ENCODE data around the gene ANO2.

DNA sequence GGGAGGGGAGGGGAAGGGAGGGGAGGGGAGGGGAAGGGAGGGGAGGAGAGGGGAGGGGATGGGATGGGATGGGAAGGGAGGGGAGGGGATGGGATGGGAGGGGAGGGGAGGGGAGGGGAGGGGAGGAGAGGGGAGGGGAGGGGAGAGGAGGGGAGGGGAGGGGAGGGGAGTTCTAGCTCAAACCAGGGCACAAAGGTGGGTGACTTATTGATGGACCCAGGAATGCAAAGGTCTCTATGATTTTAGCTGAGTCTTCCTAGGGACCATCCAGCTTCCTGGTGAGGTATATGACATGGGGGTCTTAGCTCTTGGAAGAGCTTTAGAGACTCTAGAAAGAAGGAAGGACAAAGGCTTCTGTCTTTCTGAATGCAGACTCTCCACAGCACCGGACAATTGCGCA is 42.3 kb downstream of the ANO2 start:
- TF ChIP-seq, protein P1, sequence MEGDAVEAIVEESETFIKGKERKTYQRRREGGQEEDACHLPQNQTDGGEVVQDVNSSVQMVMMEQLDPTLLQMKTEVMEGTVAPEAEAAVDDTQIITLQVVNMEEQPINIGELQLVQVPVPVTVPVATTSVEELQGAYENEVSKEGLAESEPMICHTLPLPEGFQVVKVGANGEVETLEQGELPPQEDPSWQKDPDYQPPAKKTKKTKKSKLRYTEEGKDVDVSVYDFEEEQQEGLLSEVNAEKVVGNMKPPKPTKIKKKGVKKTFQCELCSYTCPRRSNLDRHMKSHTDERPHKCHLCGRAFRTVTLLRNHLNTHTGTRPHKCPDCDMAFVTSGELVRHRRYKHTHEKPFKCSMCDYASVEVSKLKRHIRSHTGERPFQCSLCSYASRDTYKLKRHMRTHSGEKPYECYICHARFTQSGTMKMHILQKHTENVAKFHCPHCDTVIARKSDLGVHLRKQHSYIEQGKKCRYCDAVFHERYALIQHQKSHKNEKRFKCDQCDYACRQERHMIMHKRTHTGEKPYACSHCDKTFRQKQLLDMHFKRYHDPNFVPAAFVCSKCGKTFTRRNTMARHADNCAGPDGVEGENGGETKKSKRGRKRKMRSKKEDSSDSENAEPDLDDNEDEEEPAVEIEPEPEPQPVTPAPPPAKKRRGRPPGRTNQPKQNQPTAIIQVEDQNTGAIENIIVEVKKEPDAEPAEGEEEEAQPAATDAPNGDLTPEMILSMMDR (conservative IDR thresholded peaks at IDR 0.05; ENCODE audit: low read depth in 2 of 2), result no peak
- no peak for TF ChIP-seq EZH2 (IDR thresholded peaks at IDR 0.05; ENCODE audit: low read depth, unreplicated experiment)
- TF ChIP-seq, protein P2, sequence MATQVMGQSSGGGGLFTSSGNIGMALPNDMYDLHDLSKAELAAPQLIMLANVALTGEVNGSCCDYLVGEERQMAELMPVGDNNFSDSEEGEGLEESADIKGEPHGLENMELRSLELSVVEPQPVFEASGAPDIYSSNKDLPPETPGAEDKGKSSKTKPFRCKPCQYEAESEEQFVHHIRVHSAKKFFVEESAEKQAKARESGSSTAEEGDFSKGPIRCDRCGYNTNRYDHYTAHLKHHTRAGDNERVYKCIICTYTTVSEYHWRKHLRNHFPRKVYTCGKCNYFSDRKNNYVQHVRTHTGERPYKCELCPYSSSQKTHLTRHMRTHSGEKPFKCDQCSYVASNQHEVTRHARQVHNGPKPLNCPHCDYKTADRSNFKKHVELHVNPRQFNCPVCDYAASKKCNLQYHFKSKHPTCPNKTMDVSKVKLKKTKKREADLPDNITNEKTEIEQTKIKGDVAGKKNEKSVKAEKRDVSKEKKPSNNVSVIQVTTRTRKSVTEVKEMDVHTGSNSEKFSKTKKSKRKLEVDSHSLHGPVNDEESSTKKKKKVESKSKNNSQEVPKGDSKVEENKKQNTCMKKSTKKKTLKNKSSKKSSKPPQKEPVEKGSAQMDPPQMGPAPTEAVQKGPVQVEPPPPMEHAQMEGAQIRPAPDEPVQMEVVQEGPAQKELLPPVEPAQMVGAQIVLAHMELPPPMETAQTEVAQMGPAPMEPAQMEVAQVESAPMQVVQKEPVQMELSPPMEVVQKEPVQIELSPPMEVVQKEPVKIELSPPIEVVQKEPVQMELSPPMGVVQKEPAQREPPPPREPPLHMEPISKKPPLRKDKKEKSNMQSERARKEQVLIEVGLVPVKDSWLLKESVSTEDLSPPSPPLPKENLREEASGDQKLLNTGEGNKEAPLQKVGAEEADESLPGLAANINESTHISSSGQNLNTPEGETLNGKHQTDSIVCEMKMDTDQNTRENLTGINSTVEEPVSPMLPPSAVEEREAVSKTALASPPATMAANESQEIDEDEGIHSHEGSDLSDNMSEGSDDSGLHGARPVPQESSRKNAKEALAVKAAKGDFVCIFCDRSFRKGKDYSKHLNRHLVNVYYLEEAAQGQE (IDR thresholded peaks at IDR 0.05; ENCODE audit: unreplicated experiment), result no peak

Measured in GM23338 (cell line).